HG03159 (cell line): ENCODE measurements around the gene UBR3.
"Not testable (repeated sequence)": the region's sequence is repeated elsewhere in the genome, so short reads cannot be mapped to it uniquely, and the experiment has no call there.

Experiments used
- ATAC-seq: cut with Tn5 transposase; IDR thresholded peaks from one replicate; pipeline ENCODE4 v1.9.1; 2021; ENCODE audit warnings: mild to moderate bottlenecking, moderate library complexity; ENCODE audit not compliant: unreplicated experiment

Gene UBR3

GRCh38 chr2:169823996-169824372, 3.3 kb upstream of the UBR3 start:
- ATAC-seq = no peak

- peak; percentile 65 for ATAC-seq
Measured at GRCh38 chr2:169824373-169825333, 2.6 kb upstream of the UBR3 start, which contains the start of gene METTL5. Gene METTL5, minus strand, starts transcription at chr2:169824905. Its CDS starts 308 bp downstream, at chr2:169824597.

GRCh38 chr2:169828141-169828811, 1.0 kb downstream of the UBR3 start:
- no peak for ATAC-seq

GRCh38 chr2:169834401-169834800, 7.1 kb downstream of the UBR3 start:
- ATAC-seq = no peak

- ATAC-seq = no peak
Measured at GRCh38 chr2:169838743-169839489, 11.7 kb downstream of the UBR3 start.

- no peak for ATAC-seq
Measured at GRCh38 chr2:169839954-169840746, 12.9 kb downstream of the UBR3 start.

GRCh38 chr2:169840747-169841142, 13.5 kb downstream of the UBR3 start:
- no peak for ATAC-seq

- not testable (repeated sequence) for ATAC-seq
Measured at GRCh38 chr2:169841625-169842024, 14.4 kb downstream of the UBR3 start.

GRCh38 chr2:169845016-169845415, 17.8 kb downstream of the UBR3 start:
- ATAC-seq = no peak

GRCh38 chr2:169848959-169849693, 21.9 kb downstream of the UBR3 start:
- not testable (repeated sequence) for ATAC-seq

GRCh38 chr2:169849710-169850109, 22.5 kb downstream of the UBR3 start:
- no peak for ATAC-seq

- no peak for ATAC-seq
Measured at GRCh38 chr2:169853041-169853668, 25.9 kb downstream of the UBR3 start.

GRCh38 chr2:169855281-169856258, 28.3 kb downstream of the UBR3 start:
- not testable (repeated sequence) for ATAC-seq

- no peak for ATAC-seq
Measured at GRCh38 chr2:169859423-169859822, 32.2 kb downstream of the UBR3 start.

- no peak for ATAC-seq
Measured at GRCh38 chr2:169860149-169860548, 32.9 kb downstream of the UBR3 start.

GRCh38 chr2:169862816-169863215, 35.6 kb downstream of the UBR3 start:
- ATAC-seq = no peak

GRCh38 chr2:169865492-169865891, 38.2 kb downstream of the UBR3 start:
- ATAC-seq = no peak

- ATAC-seq = not testable (repeated sequence)
Measured at GRCh38 chr2:169866230-169866629, 39.0 kb downstream of the UBR3 start.
